ENCODE data around the gene ING5.
"Not testable (repeated sequence)": the region's sequence is repeated elsewhere in the genome, so short reads cannot be mapped to it uniquely, and the experiment has no call there.

Gene ING5

GRCh38 chr2:241741016-241741415, 39.2 kb downstream of the ING5 start:
- no peak for DNase-seq

DNA sequence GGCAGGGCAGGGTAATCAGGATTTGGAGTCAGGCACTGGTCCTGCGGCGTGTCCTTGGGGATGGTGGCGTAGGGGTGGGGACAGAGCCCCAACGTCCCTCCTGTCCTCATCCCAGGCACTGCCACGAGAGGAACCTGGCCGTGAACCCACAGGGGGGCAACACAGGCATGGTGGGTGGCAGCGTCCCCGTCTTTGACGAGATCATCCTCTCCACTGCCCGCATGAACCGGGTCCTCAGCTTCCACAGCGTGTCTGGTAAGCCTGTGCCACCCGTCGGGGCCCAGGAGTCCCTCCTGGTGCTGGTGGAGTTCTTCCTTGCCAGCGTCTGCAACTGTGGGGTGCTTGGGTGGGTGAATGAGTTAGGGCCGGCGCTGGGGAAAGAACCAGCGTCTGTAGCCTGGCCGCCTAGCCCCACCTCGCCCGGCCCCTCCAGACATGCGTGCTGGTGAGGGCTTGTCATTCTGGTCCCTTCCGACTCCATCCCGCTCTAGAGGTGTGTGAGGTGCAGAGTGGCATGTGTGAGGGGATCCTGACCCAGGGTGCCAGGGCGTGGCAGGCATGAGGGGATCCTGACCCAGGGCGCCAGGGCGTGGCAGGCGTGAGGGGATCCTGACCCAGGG, 40.6 kb downstream of the ING5 start:
- no peak for DNase-seq

DNA sequence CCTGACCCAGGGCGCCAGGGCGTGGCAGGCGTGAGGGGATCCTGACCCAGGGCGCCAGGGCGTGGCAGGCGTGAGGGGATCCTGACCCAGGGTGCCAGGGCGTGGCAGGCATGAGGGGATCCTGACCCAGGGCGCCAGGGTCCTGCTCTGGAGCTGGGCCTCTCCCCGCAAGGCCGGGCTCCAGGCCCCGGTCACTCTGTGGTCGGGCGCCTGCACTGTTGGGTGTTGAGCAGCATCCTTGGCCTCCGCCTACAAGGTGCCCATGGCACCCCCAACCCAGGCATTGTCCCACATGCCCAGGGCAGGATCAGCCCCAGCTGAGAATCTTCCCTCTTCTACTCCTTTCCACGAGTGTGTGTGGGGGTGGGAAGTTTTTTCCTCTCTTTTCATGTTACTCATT, 41.2 kb downstream of the ING5 start:
- DNase-seq: not testable (repeated sequence)

DNA sequence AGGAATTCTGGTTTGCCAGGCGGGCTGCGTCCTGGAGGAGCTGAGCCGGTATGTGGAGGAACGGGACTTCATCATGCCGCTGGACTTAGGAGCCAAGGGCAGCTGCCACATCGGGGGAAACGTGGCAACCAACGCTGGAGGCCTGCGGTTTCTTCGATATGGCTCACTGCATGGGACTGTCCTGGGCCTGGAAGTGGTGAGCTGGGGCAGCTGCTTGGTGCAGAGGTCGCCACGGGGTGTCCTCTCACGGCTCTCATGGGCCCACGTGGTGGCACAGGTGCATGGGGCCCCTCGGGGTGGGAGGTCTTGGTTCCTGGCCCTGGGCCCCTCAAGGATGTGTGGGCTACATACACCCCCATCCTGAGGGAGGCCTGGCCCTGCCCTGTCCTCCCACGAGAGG, 41.8 kb downstream of the ING5 start:
- no peak for DNase-seq

- DNase-seq: no peak
Measured at GRCh38 chr2:241744028-241744754, 42.4 kb downstream of the ING5 start.

GRCh38 chr2:241745276-241745675, 43.4 kb downstream of the ING5 start:
- DNase-seq: no peak

DNA sequence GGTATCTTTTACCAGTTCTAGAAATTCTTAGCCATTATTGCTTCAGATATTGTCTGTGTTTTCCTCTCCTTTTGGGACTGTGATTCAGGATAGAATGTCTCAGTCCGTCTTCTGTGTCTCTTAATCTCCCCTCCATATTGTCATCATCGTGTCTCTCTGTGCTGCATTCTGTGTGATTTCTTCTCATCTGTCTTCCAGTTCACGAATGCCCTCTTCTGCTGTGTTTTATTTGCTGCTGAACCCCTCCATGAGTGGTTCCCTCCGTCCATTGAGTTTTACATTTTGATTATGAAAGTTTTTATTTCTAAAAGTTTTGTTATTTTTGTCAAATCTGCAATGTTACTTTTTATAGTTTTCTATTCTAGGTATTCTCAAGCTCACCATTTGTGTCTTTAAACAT, 44.2 kb downstream of the ING5 start:
- no peak for DNase-seq

DNA sequence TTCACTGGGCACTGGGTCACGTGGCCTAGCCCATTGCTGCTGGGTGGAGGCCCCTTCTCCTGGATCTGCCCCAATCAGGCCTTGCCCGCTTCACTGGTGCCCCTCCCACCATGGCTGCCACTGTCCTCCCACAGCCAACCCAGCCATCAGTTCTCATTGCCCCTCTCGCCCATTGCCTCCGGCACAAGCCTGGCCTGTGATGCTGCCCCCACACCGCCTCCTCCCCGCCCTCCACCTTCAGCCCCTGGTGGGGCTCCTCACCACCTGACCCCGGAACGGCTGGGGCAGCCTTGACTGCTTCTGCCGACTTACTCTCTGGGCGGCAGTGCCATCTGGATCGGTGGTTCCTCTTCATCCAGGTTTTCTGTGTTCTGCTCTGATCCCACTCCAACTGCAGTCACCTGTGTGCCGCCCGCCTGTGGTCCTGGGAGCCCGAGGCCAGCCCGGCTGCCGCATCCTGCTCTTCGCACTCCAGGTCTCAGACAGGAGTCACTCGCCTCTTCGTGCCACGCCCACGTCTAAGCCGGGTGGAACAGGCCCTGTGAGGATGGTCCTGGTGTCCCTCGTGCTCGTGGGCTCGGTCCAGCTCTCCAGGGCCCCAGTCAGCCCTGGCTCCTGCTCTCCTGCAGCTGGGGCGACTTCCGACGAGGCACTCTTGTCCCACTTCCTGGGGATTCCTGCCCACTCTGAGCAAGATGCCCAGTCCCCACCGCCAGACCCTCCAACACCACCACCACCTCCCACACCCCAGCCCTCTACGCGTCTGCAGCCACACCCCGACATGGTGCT, 46.8 kb downstream of the ING5 start:
- DNase-seq: no peak

DNA sequence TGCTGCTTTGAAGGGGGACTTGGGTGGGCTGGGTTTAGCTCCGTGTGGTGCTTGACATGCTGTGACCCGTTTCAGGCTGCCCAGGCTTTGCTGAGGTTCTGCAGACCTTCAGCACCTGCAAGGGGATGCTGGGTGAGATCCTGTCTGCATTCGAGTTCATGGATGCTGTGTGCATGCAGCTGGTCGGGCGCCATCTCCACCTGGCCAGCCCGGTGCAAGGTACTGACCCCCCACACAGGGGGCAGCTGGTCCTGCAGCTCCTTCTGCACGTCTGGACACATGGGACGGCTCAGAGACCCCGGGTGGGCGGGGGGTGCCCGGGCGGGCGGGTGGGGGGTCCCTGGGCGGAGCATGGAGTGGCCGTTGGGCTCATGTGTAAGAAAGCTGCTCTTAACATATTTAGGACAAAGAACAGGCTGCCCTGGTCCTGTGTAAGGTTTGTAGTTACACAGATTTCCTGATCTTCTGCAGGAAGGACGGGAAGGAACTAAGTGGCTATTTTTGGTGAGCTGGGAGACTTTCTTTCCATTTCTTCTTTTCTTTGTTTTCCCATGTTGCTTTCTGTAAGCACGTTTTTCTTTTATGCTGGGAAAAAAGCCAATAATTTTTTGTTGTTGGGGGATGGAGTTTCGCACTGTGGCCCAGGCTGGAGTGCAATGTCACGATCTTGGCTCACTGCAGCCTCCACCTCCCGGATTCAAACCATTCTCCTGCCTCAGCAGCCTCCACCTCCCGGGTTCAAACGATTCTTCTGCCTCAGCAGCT, 48.4 kb downstream of the ING5 start:
- DNase-seq: no peak

- DNase-seq: no peak
Measured at GRCh38 chr2:241751152-241751551, 49.3 kb downstream of the ING5 start.

- no peak for DNase-seq
Measured at GRCh38 chr2:241751776-241752175, 49.9 kb downstream of the ING5 start.

- DNase-seq: no peak
Measured at GRCh38 chr2:241752253-241752652, 50.4 kb downstream of the ING5 start.

DNA sequence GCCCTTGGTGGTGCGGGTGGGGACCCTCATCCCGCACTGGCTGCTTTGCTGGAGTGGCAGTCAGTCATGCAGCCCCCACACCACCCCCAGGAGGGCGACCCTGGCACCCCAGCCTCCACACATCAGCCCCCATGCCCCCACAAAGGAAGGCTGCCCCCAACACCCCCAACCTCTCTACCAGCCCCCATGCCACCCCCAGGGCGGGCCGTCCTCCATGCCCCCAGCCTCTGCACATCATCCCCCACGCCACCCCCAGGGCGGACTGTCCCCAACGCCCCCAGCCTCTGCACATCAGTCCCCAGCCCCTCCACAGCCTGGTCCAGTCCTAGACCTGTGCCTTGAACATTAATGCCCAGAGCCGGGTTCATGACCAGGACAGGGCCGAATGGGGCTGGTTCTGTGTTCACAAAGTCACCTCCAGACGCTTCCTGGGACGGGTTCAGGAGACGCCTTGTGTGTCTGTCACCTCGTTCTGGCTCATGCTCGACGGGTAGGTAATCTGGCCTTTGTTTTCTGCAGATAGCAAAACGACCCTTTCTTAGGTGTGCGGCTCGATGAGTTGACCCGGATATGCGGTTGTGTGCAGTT, 50.9 kb downstream of the ING5 start:
- DNase-seq: no peak

GRCh38 chr2:241753493-241753892, 51.7 kb downstream of the ING5 start:
- no peak for DNase-seq

DNA sequence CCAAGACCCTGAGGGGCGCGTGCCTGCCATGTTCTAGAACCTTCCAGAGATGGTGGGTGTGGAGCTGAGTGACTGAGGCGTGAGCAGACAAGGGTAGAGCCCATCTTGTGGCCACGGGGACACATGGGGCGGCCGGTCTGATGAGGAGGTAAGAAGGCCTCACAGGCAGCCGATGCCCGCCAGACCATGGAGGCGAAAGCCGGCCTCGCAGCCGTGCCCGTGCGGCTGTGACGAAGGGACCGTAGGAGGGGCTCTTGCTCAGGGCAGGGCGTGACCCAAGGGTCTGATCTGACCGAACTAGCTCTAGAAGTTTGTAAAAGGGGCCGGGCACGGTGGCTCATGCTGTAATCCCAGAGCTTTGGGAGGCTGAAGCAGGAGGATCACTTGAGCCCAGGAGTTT, 52.2 kb downstream of the ING5 start:
- DNase-seq: no peak

DNA sequence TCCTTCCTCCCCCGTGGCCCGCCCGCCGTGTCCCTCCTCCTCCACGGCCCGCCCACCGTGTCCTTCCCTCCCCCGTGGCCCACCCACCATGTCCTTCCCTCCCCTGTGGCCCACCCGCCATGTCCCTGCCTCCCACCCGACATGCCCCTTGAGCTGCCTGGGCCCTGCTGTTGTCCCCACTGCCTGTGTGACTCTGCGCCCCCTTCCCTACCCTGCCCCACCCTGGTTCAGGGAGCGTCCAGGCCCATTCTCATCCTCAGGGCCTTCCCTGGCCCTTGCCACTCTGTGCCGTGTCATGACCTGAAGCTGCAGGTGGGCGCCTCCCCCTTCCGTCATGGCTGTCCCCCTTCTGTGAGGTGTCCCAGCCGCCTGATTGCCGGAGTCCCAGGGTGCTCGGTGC, 53.3 kb downstream of the ING5 start:
- no peak for DNase-seq

DNA sequence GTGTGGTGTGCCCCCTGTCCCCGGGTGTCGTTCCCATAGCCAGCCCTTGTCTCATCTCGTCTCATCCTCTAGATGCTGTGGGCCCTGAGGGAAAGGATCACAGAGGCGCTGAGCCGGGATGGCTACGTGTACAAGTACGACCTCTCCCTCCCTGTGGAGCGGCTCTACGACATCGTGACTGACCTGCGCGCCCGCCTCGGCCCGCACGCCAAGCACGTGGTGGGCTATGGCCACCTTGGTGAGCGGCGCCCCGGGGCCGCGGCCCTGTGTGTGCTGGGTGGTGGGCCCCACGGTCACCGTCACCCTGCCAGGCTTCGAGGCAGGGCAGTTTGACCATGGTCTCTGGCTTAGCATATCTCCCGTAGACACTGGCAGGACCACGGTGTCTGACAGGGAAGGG, 53.9 kb downstream of the ING5 start:
- no peak for DNase-seq

GRCh38 chr2:241759067-241759807, 57.4 kb downstream of the ING5 start:
- DNase-seq: no peak

DNA sequence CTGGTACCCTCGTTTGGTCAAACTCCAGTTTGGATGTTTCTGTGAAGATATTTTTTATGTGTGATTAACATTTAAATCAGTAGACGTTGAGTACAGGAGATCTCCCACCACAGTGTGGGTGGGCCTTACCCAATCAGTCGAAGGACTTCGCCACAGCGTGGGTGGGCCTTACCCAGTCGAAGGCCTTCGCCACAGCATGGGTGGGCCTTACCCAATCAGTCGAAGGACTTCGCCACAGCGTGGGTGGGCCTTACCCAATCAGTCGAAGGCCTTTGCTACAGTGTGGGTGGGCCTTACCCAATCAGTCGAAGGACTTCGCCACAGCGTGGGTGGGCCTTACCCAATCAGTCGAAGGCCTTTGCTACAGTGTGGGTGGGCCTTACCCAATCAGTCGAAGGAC, 58.1 kb downstream of the ING5 start:
- not testable (repeated sequence) for DNase-seq

- DNase-seq: no peak
Measured at GRCh38 chr2:241760301-241760771, 58.5 kb downstream of the ING5 start.

GRCh38 chr2:241762321-241762932, 60.6 kb downstream of the ING5 start:
- DNase-seq: no peak

DNA sequence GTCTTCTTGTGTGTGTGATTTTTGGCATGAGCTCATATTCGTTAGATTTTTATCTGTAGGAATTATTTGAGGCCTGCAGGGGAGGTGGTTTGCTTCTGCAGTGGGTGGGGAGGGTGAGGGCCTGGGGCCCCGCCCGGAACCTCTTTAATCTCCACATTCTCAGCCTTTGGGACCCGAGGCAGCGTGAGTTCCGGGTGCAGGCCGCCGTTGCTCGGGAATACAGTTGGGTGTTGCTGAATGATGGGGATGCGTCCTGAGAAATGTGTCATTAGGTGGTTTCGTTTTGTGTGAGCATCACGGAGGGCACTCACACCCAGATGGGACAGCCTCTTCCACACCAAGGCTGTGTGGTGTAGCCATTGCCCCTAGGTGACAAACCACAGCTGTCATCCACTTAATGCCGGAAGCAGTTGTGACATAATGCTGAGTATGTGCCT, 61.1 kb downstream of the ING5 start:
- DNase-seq: no peak

Data from SHP77 treated with DMSO at 0.1 percent for 48 hours (cell line).